ENCODE results near the gene SPG21.

SPG21 gene

DNA sequence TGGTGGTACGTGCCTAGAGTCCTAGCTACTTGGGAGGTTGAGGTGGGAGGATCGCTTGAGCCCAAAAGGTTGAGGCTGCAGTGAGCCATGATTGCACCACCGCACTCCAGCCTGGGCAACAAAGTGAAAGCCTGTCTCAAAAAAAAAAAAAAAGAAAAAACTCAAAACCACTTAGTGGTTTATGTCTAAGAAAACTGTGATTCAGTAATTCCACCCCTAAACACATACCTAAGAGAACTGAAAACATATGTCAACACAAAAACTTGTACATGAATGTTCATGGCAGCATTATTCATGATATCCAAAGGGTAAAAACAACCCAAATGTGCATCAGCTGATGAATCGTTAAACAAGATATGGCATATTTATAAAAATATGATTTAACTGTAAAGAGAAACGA, 14.3 kb downstream of the SPG21 start:
- no peak overlapping the region for H3K9ac ChIP-seq (ENCODE audit: low read length)
- no peak overlapping the region for H3K4me3 ChIP-seq (ENCODE audit: insufficient read depth in 1 of 2, low read depth in 1 of 2, low read length in 2 of 2)
- no peak overlapping the region for H4K91ac ChIP-seq (ENCODE audit: low read length)
- H2BK5ac ChIP-seq (ENCODE audit: low read depth, low read length, poor library complexity, severe bottlenecking): no peak overlapping the region
- H2AFZ ChIP-seq (ENCODE audit: low read depth, low read length): no peak overlapping the region
- no peak overlapping the region for H3K27ac ChIP-seq (ENCODE audit: low read length, poor library complexity, severe bottlenecking)
- H3K27me3 ChIP-seq (ENCODE audit: control insufficient read depth in 1 of 2, insufficient read depth in 1 of 2, low read length in 2 of 2): no peaks in the 10 kb centered on the region
- H2BK15ac ChIP-seq (ENCODE audit: low read depth, poor library complexity, severe bottlenecking): no peak overlapping the region
- H4K8ac ChIP-seq (ENCODE audit: low read length): no peak overlapping the region
- no peak overlapping the region for H2AK5ac ChIP-seq (ENCODE audit: low read length, severe bottlenecking)
- 95% methylated on average over 4 of the region's 5 CpGs for WGBS
- peaks cover 14% of the 10 kb centered on the region for H3K79me1 ChIP-seq (replicated peaks; ENCODE audit: low read length, poor library complexity, severe bottlenecking)
- no peaks in the 10 kb centered on the region for H3K9me3 ChIP-seq (ENCODE audit: control insufficient read depth, low read length)
- no peak overlapping the region for H3K18ac ChIP-seq (ENCODE audit: low read depth in 1 of 2, low read length in 2 of 2)
- DNase-seq: no peak
- no peak overlapping the region for H3K4me2 ChIP-seq (ENCODE audit: low read length, poor library complexity, severe bottlenecking)
- H3K4ac ChIP-seq (ENCODE audit: low read depth in 1 of 2, low read length in 2 of 2): no peak overlapping the region
- H2BK12ac ChIP-seq (ENCODE audit: low read length in 2 of 2): no peak overlapping the region
- no peak overlapping the region for H3K14ac ChIP-seq (ENCODE audit: low read length in 2 of 2)
- no peak overlapping the region for H3K23ac ChIP-seq (ENCODE audit: low read length in 2 of 2)
- H2BK120ac ChIP-seq (ENCODE audit: low read depth, low read length): no peak overlapping the region
- peaks cover 43 to 85% of the 10 kb centered on the region in 2 experiments for H3K36me3 ChIP-seq (ENCODE audit: control insufficient read depth in 1 of 2, insufficient read depth in 2 of 2, low read depth in 1 of 2, low read length in 2 of 2)
- H3K4me1 ChIP-seq (ENCODE audit: control insufficient read depth, insufficient read depth, low read depth, low read length): no peaks in the 10 kb centered on the region

DNA sequence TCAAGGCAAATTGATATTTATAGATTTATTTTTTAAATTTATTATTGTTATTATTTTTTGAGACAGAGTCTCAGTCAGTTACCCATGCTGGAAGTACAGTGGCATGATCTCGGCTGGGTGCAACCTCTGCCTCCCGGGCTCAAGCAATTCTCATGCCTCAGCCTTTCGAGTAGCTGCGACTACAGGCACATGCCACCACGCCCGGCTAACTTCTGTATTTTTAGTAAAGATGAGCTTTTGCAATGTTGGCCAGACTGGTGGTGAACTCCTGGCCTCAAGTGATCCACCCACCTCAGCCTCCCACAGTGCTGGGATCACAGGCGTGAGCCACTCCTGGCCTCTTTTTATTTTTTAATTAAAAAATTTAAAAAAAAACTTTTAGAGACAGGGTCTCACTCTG, 19.0 kb downstream of the SPG21 start:
- 100% methylated on average over 6 of the region's 7 CpGs for WGBS
- Histone ChIP-seq H3K9ac (ENCODE audit: low read length) (no peak overlapping the region), H3K9me3 (ENCODE audit: control insufficient read depth, low read length) (no peaks in the 10 kb centered on the region), H3K4ac (ENCODE audit: low read depth in 1 of 2, low read length in 2 of 2) (no peak overlapping the region), H3K23ac (ENCODE audit: low read length in 2 of 2) (no peak overlapping the region), H2AK5ac (ENCODE audit: low read length, severe bottlenecking) (no peak overlapping the region), H3K4me1 (ENCODE audit: control insufficient read depth, insufficient read depth, low read depth, low read length) (no peaks in the 10 kb centered on the region), H4K91ac (ENCODE audit: low read length) (no peak overlapping the region), H2BK15ac (ENCODE audit: low read depth, poor library complexity, severe bottlenecking) (no peak overlapping the region), H4K8ac (ENCODE audit: low read length) (no peak overlapping the region), H3K27me3 (ENCODE audit: control insufficient read depth in 1 of 2, insufficient read depth in 1 of 2, low read length in 2 of 2) (no peaks in the 10 kb centered on the region), H3K27ac (ENCODE audit: low read length, poor library complexity, severe bottlenecking) (no peak overlapping the region), H3K36me3 (ENCODE audit: control insufficient read depth in 1 of 2, insufficient read depth in 2 of 2, low read depth in 1 of 2, low read length in 2 of 2) (peaks cover 32 to 80% of the 10 kb centered on the region in 2 experiments), H2BK12ac (ENCODE audit: low read length in 2 of 2) (no peak overlapping the region), H3K4me2 (ENCODE audit: low read length, poor library complexity, severe bottlenecking) (no peak overlapping the region), H2AFZ (ENCODE audit: low read depth, low read length) (no peak overlapping the region), H3K4me3 (ENCODE audit: insufficient read depth in 1 of 2, low read depth in 1 of 2, low read length in 2 of 2) (no peak overlapping the region), H2BK120ac (ENCODE audit: low read depth, low read length) (no peak overlapping the region), H3K79me1 (replicated peaks; ENCODE audit: low read length, poor library complexity, severe bottlenecking) (peaks cover 3% of the 10 kb centered on the region), H3K14ac (ENCODE audit: low read length in 2 of 2) (no peak overlapping the region), H2BK5ac (ENCODE audit: low read depth, low read length, poor library complexity, severe bottlenecking) (no peak overlapping the region), H3K18ac (ENCODE audit: low read depth in 1 of 2, low read length in 2 of 2) (no peak overlapping the region)
- no peak for DNase-seq

DNA sequence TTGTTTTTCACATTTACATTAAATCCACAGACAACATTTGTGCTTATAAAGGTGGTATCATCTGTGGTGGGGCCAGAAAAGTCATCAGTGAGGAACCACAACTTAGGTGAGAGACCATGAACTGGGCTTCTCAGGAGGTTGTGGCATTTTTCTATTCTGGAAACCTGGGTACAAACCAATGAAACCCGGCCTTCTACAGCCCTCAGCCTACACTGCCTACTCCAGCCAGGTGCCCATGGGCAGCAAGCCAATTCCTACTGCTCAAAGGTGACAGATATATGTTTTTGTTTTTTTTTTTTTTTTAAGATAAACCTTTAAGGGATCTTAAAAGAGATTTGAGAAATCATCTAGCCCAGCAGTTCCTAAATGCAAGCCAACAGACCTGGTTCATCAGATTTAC, 20.3 kb downstream of the SPG21 start:
- no peak for DNase-seq
- no CpG with 5 or more reads among the region's 1 CpG for WGBS
- no peaks in the 10 kb centered on the region for H3K27me3 ChIP-seq (ENCODE audit: control insufficient read depth in 1 of 2, insufficient read depth in 1 of 2, low read length in 2 of 2)

DNA sequence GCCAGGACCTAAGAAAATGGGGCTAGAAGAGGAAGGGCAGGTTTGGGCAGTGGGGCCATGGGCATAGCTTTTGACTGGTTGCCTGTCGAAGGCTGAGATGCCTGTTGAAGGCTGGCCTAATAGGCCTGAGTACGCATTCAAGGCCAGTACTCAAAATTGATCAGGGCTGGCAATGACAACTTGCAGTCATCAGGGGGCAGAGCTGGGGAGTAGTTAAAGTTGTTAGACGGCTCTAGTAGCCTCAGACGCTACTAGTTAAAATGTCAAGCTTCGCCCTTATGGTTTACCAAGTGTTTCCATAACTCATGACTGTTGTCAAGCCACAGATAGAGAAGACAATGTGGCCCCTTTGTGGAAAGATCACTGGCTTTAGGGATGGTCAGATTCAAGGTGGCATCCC, 28.7 kb downstream of the SPG21 start:
- Histone ChIP-seq H4K91ac (ENCODE audit: low read length) (no peak overlapping the region), H3K9ac (ENCODE audit: low read length) (no peak overlapping the region), H2AK5ac (ENCODE audit: low read length, severe bottlenecking) (no peak overlapping the region), H2BK12ac (ENCODE audit: low read length in 2 of 2) (no peak overlapping the region), H3K18ac (ENCODE audit: low read depth in 1 of 2, low read length in 2 of 2) (no peak overlapping the region), H3K4me1 (ENCODE audit: control insufficient read depth, insufficient read depth, low read depth, low read length) (no peaks in the 10 kb centered on the region), H2BK120ac (ENCODE audit: low read depth, low read length) (no peak overlapping the region), H3K27ac (ENCODE audit: low read length, poor library complexity, severe bottlenecking) (no peak overlapping the region), H4K8ac (ENCODE audit: low read length) (no peak overlapping the region), H3K36me3 (ENCODE audit: control insufficient read depth in 1 of 2, insufficient read depth in 2 of 2, low read depth in 1 of 2, low read length in 2 of 2) (peaks cover 50 to 95% of the 10 kb centered on the region in 2 experiments), H3K27me3 (ENCODE audit: control insufficient read depth in 1 of 2, insufficient read depth in 1 of 2, low read length in 2 of 2) (no peaks in the 10 kb centered on the region), H2BK15ac (ENCODE audit: low read depth, poor library complexity, severe bottlenecking) (no peak overlapping the region), H3K9me3 (ENCODE audit: control insufficient read depth, low read length) (no peaks in the 10 kb centered on the region), H3K79me1 (replicated peaks; ENCODE audit: low read length, poor library complexity, severe bottlenecking) (peaks cover 2% of the 10 kb centered on the region), H3K23ac (ENCODE audit: low read length in 2 of 2) (no peak overlapping the region), H3K4me2 (ENCODE audit: low read length, poor library complexity, severe bottlenecking) (no peak overlapping the region), H3K4me3 (ENCODE audit: insufficient read depth in 1 of 2, low read depth in 1 of 2, low read length in 2 of 2) (no peak overlapping the region), H2BK5ac (ENCODE audit: low read depth, low read length, poor library complexity, severe bottlenecking) (no peak overlapping the region), H3K4ac (ENCODE audit: low read depth in 1 of 2, low read length in 2 of 2) (no peak overlapping the region), H2AFZ (ENCODE audit: low read depth, low read length) (no peak overlapping the region), H3K14ac (ENCODE audit: low read length in 2 of 2) (no peak overlapping the region)
- WGBS: 98% methylated on average over 5 of the region's 5 CpGs
- no peak for DNase-seq

More for the DNA sequence above, 20.3 kb downstream of the SPG21 start:
- H3K9ac ChIP-seq (ENCODE audit: low read length): no peak overlapping the region
- no peak overlapping the region for H4K8ac ChIP-seq (ENCODE audit: low read length)
- H2AFZ ChIP-seq (ENCODE audit: low read depth, low read length): no peak overlapping the region
- no peak overlapping the region for H2BK120ac ChIP-seq (ENCODE audit: low read depth, low read length)
- H2AK5ac ChIP-seq (ENCODE audit: low read length, severe bottlenecking): no peak overlapping the region
- no peak overlapping the region for H3K18ac ChIP-seq (ENCODE audit: low read depth in 1 of 2, low read length in 2 of 2)
- no peak overlapping the region for H2BK5ac ChIP-seq (ENCODE audit: low read depth, low read length, poor library complexity, severe bottlenecking)
- no peak overlapping the region for H2BK15ac ChIP-seq (ENCODE audit: low read depth, poor library complexity, severe bottlenecking)
- H3K36me3 ChIP-seq (ENCODE audit: control insufficient read depth in 1 of 2, insufficient read depth in 2 of 2, low read depth in 1 of 2, low read length in 2 of 2): peaks cover 36 to 81% of the 10 kb centered on the region in 2 experiments
- no peak overlapping the region for H4K91ac ChIP-seq (ENCODE audit: low read length)
- H3K4me2 ChIP-seq (ENCODE audit: low read length, poor library complexity, severe bottlenecking): no peak overlapping the region
- no peak overlapping the region for H3K4ac ChIP-seq (ENCODE audit: low read depth in 1 of 2, low read length in 2 of 2)
- H3K23ac ChIP-seq (ENCODE audit: low read length in 2 of 2): no peak overlapping the region
- H3K14ac ChIP-seq (ENCODE audit: low read length in 2 of 2): no peak overlapping the region
- no peaks in the 10 kb centered on the region for H3K9me3 ChIP-seq (ENCODE audit: control insufficient read depth, low read length)
- H3K79me1 ChIP-seq (replicated peaks; ENCODE audit: low read length, poor library complexity, severe bottlenecking): peaks cover 3% of the 10 kb centered on the region
- H3K4me1 ChIP-seq (ENCODE audit: control insufficient read depth, insufficient read depth, low read depth, low read length): no peaks in the 10 kb centered on the region
- H3K4me3 ChIP-seq (ENCODE audit: insufficient read depth in 1 of 2, low read depth in 1 of 2, low read length in 2 of 2): no peak overlapping the region
- no peak overlapping the region for H3K27ac ChIP-seq (ENCODE audit: low read length, poor library complexity, severe bottlenecking)
- H2BK12ac ChIP-seq (ENCODE audit: low read length in 2 of 2): no peak overlapping the region
